Daoy (cell line): ENCODE data around the gene OSBPL2. TPM values are rescaled to one million over a fixed set of nuclear protein-coding genes. Genes with fewer than 3 reads are reported as not detected.

Source experiments
- DNase-seq: peaks from one replicate; pipeline ENCODE4 v3.0.0-alpha.2; 2015; ENCODE audit warnings: low read depth
- total RNA-seq: library from RNA; depleted of rRNA; stranded (reverse); fragments of >200 nt; shearing (Covaris generic); gene quantifications from 2 replicates; pipeline ENCODE4 v1.2.3, GENCODE V29; 2014; rRNA removed

Gene OSBPL2
- 9.4 and 10.2 TPM in 2 replicates for total RNA-seq

DNA sequence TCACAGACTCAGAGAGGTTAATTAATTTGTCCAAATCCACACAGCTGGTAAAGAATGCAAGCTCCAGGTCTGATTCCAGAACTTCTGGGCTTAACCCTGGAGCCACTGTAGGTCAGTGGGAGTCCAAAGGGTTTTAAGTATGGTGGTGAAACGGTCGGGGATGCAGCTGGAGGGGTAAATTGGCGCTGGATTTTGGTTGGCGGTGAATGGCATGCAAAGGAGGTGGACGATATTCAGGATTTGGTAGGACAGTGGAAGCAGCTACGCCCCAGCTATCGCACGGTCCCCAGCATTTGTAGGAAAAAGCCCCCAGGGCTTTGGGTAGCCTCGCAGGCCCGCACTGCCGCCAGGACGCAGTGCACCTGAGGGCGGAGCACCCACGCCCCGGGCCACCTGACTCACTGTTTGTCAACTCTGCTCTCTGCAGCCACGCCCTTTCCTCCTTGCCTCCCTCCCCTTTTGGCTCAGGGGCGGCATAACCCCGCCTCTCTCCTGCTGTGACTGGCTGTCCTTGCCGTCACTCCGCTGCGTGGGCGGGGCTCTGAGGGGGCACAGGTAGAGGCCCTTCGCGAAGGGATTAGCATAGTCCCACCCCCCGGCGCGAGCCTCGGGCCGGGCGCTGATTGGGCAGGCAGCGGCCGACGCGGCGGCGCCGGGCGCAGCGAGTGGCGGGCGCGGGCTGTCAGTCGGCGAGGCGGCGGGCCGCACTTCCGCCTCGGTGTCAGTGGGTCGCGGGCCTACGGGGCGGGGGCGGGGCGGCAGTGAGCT, at the start of gene OSBPL2:
Gene OSBPL2, plus strand, starts transcription at position 721 of the 768 bp plus-strand sequence. CDS start 17,664 bp downstream, outside the sequence.
- DNase-seq: peak; percentile 98

DNA sequence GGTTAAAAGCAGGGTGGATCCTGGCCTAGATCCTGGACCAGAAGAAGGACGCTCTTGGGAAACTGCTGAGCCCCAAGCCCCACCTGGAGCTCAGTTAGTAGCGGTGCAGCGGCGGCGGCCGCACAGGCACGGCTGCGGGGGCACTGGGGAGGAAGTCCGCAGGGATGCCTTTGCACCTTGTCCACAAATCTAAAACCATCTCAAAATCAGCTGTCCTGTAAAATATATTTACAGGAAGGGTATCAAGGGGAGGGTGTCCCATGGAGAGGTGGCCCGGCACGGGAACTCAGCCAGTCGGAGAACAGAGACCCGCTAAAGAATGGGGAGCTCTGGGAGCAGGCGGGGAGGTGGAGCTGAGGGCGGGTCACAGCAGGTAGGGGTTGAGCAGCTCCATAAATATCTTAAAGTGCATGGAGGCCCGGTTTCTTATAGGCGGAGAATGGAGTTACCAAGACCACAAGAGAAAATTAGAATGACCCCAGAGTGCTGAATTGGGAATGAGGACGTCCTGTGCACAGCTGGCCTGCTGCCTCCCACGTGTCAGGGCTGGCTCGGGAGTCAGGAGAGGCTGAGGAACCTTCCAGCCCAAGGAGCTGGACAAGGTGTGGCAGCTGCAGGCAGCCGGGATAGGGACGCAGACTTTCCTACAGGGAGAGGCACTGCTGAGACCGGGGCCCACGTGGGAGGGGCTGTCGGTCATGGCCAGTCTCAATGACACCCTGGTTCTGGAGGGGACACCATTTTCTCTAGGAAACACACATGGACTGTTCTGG, 47.5 kb upstream of the OSBPL2 start:
- DNase-seq: no peak

DNA sequence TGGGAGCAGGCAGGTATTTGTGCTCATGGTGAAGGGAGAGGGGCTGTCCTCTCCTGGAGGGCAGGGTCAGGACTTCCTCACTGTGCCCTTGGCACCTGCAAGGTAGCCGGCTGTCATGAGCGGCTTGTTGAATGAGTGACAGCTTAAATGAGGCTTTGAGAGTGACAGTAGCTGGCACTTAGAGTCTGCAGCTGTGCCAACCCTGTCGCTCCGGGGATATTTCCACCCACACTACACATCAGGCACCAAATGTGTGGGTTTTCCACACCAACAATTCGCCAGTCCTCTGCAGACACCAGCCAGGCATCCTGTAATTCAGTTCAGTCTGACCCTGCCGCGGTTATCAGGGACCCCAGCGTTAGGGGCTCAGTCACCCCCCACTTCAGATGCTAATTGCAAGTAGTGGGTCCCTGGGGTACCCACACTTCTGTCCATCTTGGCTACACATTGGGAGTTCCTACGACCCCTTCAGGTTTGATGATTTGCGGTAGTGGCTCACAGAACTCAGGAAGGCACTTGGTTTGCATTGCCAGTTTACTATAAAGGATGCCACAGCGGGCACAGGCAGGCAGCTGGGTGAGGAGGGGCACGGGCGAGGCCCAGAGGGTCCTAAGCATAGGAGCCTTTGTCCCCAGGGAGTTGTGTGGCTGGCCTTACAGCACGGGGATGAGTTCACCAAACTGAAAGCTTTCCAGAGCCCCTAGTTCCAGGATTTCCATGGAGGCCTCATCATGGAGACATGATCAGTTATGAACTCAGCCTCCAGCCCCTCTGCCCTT, 46.4 kb upstream of the OSBPL2 start:
- no peak for DNase-seq

DNA sequence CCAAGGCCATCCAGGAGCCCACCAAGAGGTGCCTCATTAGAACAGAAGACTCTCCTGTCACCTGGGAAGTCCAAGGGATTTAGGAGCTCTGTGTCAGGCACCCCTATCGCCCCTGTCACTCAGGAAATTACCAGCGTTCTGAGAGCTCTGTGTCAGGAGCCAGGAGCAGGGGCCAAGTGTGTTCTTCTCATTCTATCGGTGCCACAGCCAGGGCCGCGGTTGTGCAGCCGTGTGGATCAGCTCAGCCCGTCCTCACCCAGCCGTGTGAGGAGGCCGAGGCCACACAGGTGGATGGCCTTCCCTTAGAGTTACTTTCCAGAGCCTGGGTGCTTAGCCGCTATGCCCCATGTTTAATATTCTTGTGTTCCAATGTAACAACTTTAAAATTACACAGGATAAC, 45.7 kb upstream of the OSBPL2 start:
- DNase-seq: no peak

DNA sequence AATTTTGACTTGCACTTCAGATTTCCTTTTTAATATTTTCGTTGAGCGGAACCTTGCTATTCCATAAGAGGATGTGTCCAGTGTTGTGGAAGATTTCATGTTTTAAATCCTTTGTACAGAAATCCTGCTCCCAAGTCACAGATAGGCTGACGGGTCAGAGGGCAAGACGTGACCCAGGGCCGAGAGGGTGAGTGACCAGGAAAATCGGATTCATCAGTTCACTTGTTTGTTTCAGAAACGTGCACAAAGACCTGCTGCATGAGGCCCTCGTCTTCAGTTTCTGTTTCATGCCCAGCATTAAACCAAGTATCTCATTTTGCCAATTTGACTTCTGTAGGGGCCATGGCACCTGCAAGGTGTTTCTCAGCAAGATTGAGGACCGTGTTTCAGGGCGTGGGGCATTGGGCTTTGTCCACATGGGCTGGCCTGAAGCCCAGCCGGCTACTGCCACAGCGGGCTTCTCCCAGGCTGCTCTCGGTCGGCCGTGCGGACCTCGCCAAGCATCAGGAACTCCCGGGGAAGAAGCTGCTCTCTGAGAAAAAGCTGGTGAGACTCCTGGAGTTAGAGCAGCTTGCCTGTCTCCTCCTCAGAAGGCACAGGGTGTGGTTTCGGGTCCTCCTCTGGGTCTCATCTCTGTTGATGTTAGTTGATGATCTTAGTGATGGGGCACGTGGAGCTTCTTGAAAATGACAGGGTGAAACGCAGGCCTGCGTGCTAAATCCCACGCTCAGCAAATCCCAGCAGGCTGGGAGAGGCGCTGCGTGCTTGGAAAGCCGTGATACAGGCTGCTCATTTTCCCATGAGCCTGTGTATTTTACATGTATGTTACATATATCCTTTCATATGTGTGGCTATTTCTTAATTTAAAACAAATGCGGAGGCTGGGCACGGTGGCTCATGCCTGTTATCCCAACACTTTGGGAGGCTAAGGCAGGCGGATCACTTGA, 45.0 kb upstream of the OSBPL2 start:
- no peak for DNase-seq

DNA sequence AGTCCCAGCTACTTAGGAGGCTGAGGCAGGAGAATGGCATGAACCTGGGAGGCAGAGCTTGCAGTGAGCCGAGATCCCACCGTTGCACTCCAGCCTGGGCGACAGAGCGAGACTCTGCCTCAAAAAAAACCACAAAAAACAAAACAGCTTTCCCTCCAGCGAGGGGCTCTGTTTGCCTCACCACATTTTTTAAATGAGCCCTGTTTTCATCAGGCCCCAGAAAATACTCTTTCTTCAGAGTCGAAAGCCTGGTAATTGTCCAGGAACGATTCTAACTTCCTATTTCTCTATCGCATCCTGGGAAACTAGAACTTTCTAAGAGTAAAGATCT, 43.3 kb upstream of the OSBPL2 start:
- no peak for DNase-seq

DNA sequence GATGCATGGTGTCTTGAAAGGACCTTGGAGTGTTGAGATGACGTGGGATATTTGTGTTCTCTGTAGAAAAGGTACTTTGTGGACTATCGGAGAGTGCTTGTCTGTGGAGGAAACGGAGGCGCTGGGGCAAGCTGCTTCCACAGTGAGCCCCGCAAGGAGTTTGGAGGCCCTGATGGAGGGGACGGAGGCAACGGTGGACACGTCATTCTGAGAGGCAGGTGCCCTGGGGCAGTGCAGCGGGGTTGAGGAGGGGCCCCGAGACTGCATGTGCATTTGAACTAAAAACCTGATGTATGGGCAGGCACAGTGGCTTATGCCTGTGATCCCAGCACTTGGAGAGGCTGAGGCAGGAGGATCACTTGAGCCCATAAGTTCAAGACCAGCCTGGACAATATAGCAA, 42.6 kb upstream of the OSBPL2 start:
- DNase-seq: no peak

DNA sequence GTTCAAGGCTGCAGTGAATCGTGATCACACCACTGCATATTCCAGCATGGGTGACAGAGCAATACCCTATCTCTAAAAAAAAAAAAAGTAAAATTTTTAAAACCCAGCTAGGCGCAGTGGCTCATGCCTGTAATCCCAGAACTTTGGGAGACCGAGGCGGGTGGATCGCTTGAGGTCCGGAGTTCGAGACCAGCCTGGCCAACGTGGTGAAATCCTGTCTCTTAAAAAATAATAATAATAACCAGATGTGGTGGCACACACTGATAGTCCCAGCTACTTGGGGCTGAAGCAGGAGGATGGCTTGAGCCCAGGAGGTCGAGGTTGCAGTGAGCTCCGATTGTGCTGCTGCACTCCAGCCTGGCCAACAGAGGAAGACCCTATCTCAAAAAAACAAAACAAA, 42.0 kb upstream of the OSBPL2 start:
- DNase-seq: no peak

DNA sequence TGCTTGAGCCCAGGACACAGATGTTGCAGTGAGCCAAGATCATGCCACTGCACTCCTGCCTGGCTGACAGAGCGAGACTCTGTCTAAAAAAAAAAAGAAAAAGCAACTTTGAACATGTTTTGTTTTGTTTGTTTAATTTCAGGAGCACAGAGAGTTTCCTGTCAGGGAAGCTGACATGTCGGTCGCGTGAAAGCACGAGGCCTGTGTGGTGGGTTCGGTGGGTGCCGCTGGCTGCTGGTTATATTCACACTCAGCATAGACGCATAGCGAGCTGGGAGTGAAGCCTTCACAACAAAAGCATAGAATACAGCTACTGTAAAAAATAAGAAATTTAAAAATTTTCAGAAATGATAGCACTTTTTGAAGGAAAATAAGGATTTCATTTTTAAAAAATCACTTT, 41.0 kb upstream of the OSBPL2 start:
- no peak for DNase-seq

DNA sequence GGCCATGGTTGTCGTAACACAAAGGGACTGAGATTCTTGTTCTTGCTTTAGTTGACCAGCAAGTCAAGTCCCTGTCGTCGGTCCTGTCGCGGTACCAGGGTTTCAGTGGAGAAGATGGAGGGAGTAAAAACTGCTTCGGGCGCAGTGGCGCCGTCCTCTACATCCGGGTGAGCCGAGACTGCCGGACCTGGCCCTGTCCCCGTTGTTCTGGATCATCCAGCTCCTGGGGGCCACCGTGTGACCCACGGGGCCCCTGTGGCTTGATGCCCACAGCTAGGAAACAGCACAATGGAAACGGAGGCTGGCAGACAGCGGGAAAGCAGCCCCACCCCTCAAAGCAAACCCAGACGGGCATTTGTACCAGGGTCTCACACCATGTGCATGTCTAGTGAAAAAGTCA, 40.5 kb upstream of the OSBPL2 start:
- DNase-seq: no peak

DNA sequence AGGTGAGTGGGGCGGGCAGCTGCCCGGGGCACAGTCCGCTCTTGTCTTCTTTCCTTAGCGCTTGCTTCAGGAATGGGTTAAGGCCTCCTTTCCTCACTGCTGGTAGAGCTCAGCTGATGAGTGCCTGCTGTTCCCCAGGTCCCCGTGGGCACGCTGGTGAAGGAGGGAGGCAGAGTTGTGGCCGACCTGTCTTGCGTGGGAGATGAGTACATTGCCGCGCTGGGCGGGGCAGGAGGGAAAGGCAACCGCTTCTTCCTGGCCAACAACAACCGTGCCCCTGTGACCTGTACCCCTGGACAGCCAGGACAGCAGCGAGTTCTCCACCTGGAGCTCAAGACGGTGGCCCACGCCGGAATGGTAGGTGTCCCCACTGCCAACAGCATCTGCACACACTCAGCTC, 39.8 kb upstream of the OSBPL2 start:
- DNase-seq: no peak

DNA sequence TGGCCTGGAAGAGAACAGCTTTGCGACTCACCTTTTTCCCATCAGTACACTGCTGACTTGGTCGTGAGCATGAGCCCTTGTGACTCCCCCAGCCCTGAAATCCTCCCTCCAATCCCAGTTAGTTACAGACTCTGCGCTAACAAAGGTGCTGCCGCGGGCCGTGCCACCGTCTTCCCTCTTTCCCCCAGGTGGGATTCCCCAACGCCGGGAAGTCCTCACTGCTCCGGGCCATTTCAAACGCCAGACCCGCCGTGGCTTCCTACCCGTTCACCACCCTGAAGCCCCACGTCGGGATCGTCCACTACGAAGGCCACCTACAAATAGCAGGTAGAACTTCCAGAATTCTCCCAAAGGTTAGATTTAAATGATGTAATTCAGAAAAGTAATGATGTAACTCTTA, 39.4 kb upstream of the OSBPL2 start:
- no peak for DNase-seq

DNA sequence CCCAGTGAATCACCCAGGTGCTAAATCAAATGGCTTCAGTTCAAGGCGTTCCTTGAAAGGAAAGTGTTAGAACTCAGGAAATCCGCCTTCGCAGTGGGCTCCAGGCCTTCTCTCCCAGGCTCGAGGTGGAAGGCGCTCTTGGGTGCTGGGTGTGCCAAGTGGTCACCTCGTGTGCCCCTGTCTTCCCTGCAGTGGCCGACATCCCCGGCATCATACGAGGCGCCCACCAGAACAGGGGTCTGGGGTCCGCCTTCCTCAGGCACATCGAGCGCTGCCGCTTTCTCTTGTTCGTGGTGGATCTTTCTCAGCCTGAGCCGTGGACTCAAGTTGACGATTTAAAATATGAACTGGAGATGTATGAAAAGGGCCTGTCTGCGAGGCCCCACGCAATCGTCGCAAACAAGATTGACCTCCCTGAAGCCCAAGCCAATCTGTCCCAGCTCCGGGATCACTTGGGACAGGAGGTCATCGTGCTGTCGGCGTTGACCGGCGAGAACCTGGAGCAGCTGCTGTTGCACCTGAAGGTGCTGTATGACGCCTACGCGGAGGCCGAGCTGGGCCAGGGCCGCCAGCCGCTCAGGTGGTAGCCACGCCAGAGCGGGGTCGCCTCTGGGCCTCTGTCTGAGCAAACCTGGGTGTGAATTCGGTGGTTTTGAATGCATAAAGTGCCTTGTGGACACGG, 37.7 kb upstream of the OSBPL2 start:
- no peak for DNase-seq

DNA sequence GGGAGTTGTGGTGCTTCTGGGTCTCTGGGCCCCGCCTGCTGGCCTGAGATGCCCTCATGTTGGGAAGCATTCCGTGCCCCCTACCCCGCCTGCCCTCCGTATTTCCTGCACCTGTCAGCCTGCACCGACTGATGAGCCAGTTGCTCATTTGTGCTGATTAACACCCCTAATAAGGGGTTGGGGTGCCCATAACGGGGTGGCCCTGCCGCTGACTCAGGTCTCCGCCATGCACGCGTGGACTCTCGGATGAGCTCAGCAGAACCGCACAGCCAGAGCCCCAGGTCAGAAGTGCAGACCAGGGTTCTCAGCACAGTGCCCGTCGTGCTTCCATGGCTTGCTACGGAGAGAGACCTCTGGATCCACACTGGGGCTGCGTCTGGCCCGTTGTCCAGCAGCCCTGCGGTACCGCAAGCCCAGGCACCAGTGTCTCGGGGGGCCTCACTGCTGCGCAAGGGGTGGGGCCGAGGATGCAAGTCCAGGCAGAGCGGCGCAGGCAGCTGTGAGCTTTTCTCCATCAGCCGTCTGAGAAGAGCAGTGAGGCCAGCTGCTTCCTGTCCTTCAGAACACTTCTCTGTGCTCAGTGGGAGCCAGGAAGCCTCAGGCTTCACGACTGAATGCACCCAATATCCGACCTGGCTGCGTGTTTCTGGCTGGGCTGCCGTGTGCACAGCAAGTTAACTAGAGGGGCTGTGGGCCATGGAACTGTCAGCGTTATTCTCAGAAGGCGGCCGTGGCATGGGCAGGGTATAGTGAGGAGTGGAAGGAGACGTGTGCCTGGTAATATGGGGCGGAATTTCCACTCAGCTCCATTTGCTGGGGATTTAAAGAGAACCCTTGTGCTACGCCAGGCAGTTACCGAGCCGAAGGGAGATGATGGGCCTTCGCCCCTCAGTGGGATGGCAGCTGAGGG, 36.9 kb upstream of the OSBPL2 start:
- DNase-seq: no peak

DNA sequence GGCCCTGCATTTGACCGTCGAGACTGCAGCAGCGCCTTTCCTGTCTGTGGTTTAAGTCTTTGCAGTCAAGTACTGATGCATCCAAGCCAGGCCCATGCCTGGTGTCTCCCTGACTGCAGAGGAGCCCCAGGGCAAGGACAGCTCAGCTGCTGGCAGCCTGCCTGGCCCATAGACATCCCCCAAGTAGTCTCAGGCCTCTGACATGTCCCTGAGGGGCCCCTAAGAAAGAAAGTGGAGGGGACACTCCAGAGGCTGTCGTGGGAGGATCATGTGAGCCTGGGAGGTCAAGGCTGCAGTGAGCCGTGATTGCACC, 36.3 kb upstream of the OSBPL2 start:
- peak; percentile 47 for DNase-seq

DNA sequence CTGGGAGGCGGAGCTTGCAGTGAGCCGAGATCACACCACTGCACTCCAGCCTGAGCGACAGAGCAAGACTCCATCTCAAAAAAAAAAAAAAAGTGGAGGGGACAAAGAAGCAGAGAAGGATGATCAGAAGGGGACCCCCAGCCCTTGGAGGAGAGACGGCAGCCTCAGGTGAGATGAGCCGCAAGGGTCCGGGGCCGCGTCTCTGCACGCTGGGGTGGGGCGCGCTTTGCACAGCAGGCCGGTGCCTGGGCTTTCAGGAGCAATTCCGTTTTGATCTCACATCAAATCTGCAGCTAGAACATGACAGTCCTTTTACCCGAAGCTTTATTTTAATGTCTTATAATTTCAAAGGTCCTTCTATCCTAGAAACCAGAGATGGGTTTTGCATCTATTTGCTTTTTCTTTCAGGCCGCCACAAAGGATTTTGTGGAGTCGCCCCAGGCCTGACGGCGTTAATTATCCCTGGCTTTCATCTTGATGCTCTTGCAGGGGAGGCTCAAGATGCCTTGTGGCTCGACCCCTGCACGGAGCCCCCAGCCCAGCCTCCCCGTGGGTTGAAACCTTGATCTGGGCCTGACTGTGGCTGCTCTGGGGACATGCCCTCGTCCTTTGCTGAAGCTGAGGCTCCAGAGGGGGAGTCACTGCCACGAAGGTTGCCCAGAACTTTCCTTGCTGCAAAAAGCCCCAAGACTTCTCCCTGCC, 35.5 kb upstream of the OSBPL2 start:
- no peak for DNase-seq

DNA sequence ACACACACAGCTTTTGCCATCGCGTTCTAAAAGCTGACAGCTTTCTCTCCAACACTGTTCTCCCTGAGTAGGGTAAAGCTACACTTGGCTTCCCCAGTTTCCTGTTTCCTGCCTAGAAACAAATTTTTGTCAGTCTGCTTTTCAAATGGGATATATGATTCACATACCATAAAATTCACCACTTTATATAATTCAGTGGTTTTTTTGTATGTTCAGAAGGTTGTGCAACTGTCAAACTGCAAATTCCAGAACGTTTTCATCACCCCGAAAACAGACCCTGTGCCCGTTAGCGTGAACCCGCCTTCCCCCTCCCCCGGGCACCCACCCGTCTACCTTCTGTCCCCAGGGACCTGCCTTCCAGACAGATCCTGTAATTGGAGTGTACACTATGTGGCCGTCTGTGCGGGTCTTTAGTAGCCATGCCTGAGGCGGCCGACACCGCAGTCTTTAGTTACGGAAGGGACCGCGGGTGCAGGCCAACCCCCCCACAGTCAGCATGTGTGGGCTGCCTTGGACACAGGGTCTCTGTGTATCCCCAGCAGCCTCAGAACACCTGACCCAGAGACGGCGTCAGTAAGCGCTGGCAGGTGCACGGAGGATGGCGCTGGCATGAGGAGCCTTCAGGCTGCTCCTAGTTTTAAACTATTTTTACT, 34.8 kb upstream of the OSBPL2 start:
- no peak for DNase-seq

DNA sequence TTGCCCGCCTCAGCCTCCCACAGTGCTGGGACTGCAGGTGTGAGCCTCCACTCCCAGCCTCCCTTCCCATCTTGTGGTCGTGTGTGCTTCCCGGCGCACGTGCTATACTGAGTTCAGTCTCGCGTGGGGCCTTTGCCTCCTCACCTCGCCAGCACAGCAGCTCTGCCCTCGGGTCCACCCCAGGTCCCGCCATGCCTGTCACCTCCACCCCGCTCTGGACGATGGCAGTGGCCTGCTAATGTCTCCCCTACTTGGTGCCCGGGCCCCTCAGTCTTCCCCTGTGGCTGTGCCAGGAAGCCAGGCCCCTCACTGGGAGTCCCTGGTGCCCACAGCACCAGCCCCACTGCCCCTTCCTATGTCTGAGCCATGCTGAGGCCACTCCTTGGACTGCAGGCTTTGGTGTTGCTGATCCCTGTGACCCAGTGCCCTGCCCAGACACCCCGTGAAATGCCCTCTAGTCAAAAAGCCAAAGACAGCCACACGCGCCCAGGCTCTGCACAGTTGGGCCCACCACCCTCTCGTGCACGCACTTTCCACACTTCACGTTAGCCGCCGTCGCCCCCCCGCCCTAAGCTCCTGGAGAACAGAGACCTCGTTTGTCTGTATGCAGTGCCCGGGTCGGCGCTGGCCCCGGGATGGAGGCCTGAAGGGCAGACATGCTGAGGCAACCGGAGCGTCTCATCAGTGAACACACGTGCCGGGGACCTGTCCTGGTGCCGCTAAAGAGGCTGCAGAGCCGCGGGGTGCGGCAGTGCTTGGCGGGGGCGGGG, 32.5 kb upstream of the OSBPL2 start:
- DNase-seq: no peak
